Effector CD4-positive, alpha-beta T cell (primary cell): Measurements from ENCODE around the gene THRSP. TPM values are rescaled to one million over a fixed set of nuclear protein-coding genes. Genes with fewer than 3 reads are reported as not detected.
"Not testable (repeated sequence)": the region's sequence is repeated elsewhere in the genome, so short reads cannot be mapped to it uniquely, and the experiment has no call there.

Source experiments
- DNase-seq: peaks from one replicate; pipeline ENCODE4 v3.0.0-alpha.2; 2020
- total RNA-seq: gene quantifications from one replicate; lab custom pipeline; 2026; lab: John Stamatoyannopoulos, UW

THRSP gene
- not detected for total RNA-seq

GRCh38 chr11:78063440-78064181 lies at the start of gene THRSP:
Gene THRSP, plus strand, starts transcription at chr11:78063861. Its CDS starts 21 bp downstream, at chr11:78063882.
- DNase-seq: no peak

GRCh38 chr11:78014937-78015520 lies 48.6 kb upstream of the THRSP start:
- not testable (repeated sequence) for DNase-seq

GRCh38 chr11:78015878-78016277 lies 47.8 kb upstream of the THRSP start:
- DNase-seq: no peak

GRCh38 chr11:78019808-78020207 lies 43.9 kb upstream of the THRSP start:
- DNase-seq: no peak

GRCh38 chr11:78020246-78020645 lies 43.4 kb upstream of the THRSP start:
- DNase-seq: no peak

- no peak for DNase-seq
Measured at GRCh38 chr11:78021611-78022010, 42.0 kb upstream of the THRSP start.

GRCh38 chr11:78022397-78023396 lies 41.0 kb upstream of the THRSP start, which contains the start of gene KCTD14:
Gene KCTD14, minus strand, starts transcription at chr11:78023276. Its CDS starts 27 bp downstream, at chr11:78023249.
- DNase-seq: no peak

- DNase-seq: no peak
Measured at GRCh38 chr11:78023426-78023825, 40.2 kb upstream of the THRSP start.

- DNase-seq: no peak
Measured at GRCh38 chr11:78025378-78025777, 38.3 kb upstream of the THRSP start.

GRCh38 chr11:78027759-78028158 lies 35.9 kb upstream of the THRSP start:
- no peak for DNase-seq

GRCh38 chr11:78028423-78028822 lies 35.2 kb upstream of the THRSP start:
- not testable (repeated sequence) for DNase-seq

GRCh38 chr11:78030429-78031325 lies 33.0 kb upstream of the THRSP start:
- DNase-seq: no peak

- DNase-seq: no peak
Measured at GRCh38 chr11:78031629-78032028, 32.0 kb upstream of the THRSP start.

GRCh38 chr11:78032090-78032489 lies 31.6 kb upstream of the THRSP start:
- no peak for DNase-seq

- no peak for DNase-seq
Measured at GRCh38 chr11:78033040-78033439, 30.6 kb upstream of the THRSP start.

- no peak for DNase-seq
Measured at GRCh38 chr11:78034623-78035022, 29.0 kb upstream of the THRSP start.

- no peak for DNase-seq
Measured at GRCh38 chr11:78036313-78036712, 27.3 kb upstream of the THRSP start.

GRCh38 chr11:78037056-78037455 lies 26.6 kb upstream of the THRSP start:
- DNase-seq: no peak

- no peak for DNase-seq
Measured at GRCh38 chr11:78037825-78038620, 25.6 kb upstream of the THRSP start.

- no peak for DNase-seq
Measured at GRCh38 chr11:78038697-78039313, 24.9 kb upstream of the THRSP start.
